ENCODE measurements around the gene HOXB8. TPM values are rescaled to one million over a fixed set of nuclear protein-coding genes. Genes with fewer than 3 reads are reported as not detected.

The HOXB8 gene
- total RNA-seq, 1 donor from 2014 or later, result not detected

DNA sequence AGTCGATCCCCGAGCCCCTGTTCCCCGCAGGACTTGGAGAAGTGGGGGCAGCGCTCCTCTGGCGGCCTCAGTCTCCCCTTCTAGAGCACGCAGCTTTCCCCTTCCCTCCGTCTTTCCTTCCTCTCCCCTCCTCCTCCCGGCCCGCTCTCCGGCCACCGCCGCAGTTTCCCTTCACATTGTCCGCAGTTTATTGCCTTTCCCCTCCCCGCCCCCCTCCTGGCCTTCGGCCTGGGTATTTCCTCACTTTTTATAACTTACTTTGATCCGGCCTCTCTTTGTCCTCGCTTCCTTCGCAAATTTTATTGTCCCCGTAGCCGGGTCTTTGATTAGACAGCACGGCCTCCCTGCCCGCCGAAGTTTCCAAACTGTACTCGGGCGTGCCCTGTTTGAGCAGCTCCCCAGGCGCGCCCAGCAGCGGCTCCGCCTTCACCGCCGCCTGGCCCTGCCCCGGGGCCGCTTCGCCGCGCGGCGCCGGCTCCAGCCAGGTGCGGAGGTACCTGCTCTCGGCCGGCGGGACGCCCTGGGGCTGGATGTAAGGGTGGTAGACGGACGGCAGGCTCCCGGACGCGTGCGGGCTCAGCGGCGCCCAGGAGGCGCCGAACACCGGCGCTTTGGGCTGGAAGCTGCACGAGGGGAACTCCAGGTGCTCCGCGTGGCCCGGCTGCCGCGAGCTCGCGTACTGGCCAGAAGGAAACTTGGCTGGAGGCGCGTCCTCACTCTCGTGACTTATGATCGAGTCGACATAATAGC lies 10.6 kb upstream of the HOXB8 start:
- H3K36me3 ChIP-seq, result no peaks in the 10 kb centered on the region
- H3K9me3 ChIP-seq, result no peaks in the 10 kb centered on the region
- H3K4me1 ChIP-seq, result peaks cover 25% of the 10 kb centered on the region
- TF ChIP-seq, protein P1, sequence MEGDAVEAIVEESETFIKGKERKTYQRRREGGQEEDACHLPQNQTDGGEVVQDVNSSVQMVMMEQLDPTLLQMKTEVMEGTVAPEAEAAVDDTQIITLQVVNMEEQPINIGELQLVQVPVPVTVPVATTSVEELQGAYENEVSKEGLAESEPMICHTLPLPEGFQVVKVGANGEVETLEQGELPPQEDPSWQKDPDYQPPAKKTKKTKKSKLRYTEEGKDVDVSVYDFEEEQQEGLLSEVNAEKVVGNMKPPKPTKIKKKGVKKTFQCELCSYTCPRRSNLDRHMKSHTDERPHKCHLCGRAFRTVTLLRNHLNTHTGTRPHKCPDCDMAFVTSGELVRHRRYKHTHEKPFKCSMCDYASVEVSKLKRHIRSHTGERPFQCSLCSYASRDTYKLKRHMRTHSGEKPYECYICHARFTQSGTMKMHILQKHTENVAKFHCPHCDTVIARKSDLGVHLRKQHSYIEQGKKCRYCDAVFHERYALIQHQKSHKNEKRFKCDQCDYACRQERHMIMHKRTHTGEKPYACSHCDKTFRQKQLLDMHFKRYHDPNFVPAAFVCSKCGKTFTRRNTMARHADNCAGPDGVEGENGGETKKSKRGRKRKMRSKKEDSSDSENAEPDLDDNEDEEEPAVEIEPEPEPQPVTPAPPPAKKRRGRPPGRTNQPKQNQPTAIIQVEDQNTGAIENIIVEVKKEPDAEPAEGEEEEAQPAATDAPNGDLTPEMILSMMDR (IDR thresholded peaks at IDR 0.05), result no peak
- no peak for TF ChIP-seq POLR2A (IDR thresholded peaks at IDR 0.05)
- TF ChIP-seq POLR2AphosphoS5 (IDR thresholded peaks at IDR 0.05; ENCODE audit: insufficient read depth in 1 of 2, low read depth in 1 of 2), result no peak
- DNase-seq (ENCODE audit: extremely low spot score in 2 of 2), result no peak
- intact Hi-C loops (cut with DNase I), result no loop called here
- H3K4me3 ChIP-seq, result peak overlapping the region; percentile 35 to 42
- peaks cover 13% of the 10 kb centered on the region for H3K27me3 ChIP-seq
- no peak overlapping the region for H3K27ac ChIP-seq

DNA sequence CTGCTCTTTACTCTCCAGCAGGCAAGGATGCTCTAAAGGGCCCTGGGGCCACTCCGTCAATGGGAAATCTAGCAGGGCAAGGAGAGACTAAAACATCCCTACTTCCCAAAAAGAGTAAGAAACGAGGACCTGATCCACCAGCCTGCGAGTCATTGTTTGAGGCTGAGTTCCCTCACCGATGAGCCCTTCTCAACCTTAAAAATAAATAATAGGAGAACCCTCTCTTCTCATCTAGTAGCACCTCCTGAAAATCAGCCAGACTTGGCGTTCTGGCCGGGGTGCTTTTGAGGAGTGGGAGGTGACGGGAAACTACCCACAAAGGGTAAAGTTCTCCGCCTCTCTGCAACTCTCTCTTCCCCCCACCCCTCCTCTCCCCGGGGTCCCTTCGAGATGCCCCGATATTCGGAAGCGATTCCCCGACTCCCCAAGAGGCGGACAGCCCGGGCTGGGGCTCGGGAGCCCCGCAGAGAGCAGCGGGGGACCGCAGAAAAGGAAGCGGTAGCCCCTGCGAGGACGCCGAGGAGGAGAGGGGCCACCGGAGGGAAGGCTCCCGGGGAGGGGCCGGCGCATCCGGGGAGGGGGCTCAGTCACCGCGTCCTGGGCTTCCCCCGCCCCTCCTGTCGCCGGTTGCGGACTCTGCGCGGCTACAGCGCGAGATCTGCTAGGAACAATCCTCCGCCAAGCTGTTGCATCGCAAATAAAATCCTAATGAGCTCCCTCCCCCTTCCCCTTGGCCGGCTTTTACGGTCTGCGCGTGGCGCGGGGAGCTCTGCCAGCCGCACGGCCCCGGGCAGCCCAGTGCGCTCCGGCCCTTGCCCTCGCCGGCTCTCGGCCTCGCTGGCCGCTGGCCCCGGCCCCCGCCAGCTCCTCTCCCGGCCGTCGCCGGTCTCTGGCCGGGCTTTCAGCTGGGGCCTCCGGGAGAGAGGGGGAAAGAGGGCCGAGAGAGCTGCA lies 9.7 kb upstream of the HOXB8 start:
- TF ChIP-seq, protein P1 (IDR thresholded peaks at IDR 0.05), result no peak
- no peak for TF ChIP-seq POLR2AphosphoS5 (IDR thresholded peaks at IDR 0.05; ENCODE audit: insufficient read depth in 1 of 2, low read depth in 1 of 2)
- TF ChIP-seq POLR2A (IDR thresholded peaks at IDR 0.05), result no peak
- intact Hi-C loops (cut with DNase I), result no loop called here
- H3K9me3 ChIP-seq, result no peaks in the 10 kb centered on the region
- peak overlapping the region; percentile 35 to 42 for H3K4me3 ChIP-seq
- DNase-seq (ENCODE audit: extremely low spot score in 2 of 2), result no peak
- no peak overlapping the region for H3K27ac ChIP-seq
- H3K27me3 ChIP-seq, result peaks cover 13% of the 10 kb centered on the region
- peaks cover 25% of the 10 kb centered on the region for H3K4me1 ChIP-seq
- H3K36me3 ChIP-seq, result no peaks in the 10 kb centered on the region

GRCh38 chr17:48624118-48624517 lies 9.0 kb upstream of the HOXB8 start:
- H3K27me3 ChIP-seq, result peaks cover 13% of the 10 kb centered on the region
- TF ChIP-seq POLR2AphosphoS5 (IDR thresholded peaks at IDR 0.05; ENCODE audit: insufficient read depth in 1 of 2, low read depth in 1 of 2) (no peak), POLR2A (IDR thresholded peaks at IDR 0.05) (no peak)
- TF ChIP-seq, protein P1 (IDR thresholded peaks at IDR 0.05), result no peak
- no peak overlapping the region for H3K4me3 ChIP-seq
- no peaks in the 10 kb centered on the region for H3K36me3 ChIP-seq
- no peaks in the 10 kb centered on the region for H3K9me3 ChIP-seq
- H3K27ac ChIP-seq, result no peak overlapping the region
- intact Hi-C loops (cut with DNase I), result no loop called here
- no peak for DNase-seq (ENCODE audit: extremely low spot score in 2 of 2)
- H3K4me1 ChIP-seq, result peaks cover 25% of the 10 kb centered on the region

GRCh38 chr17:48623583-48623982 lies 8.5 kb upstream of the HOXB8 start:
- intact Hi-C loops (cut with DNase I), result no loop called here
- H3K27me3 ChIP-seq, result peaks cover 13% of the 10 kb centered on the region
- no peak overlapping the region for H3K27ac ChIP-seq
- H3K9me3 ChIP-seq, result no peaks in the 10 kb centered on the region
- peaks cover 25% of the 10 kb centered on the region for H3K4me1 ChIP-seq
- no peak for DNase-seq (ENCODE audit: extremely low spot score in 2 of 2)
- no peak overlapping the region for H3K4me3 ChIP-seq
- H3K36me3 ChIP-seq, result no peaks in the 10 kb centered on the region
- TF ChIP-seq POLR2A (IDR thresholded peaks at IDR 0.05), result no peak
- TF ChIP-seq, protein P1 (IDR thresholded peaks at IDR 0.05), result no peak
- no peak for TF ChIP-seq POLR2AphosphoS5 (IDR thresholded peaks at IDR 0.05; ENCODE audit: insufficient read depth in 1 of 2, low read depth in 1 of 2)
